ENCODE measurements around the gene LHX8.

DNA sequence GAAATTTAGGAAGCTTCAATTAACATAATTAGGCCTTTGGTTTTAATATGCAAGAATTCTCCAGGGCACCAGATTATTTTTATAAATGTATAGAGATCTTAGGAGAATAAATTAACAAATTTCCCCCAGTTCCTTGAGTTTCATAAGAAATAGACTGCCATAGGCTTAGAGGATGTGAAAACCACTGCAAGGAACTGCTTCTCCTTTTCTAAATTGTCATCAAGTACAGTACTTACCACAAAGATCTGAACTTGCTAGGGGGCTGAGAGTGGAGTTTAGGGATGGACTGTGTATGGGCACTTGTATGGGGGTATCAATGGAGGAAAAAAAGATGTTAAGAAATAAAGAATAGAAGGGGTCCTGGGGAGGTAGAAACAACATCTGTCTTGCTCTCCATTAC is 31.1 kb downstream of the LHX8 start:
- no peak for TF ChIP-seq ARNTL (CRISPR knock-in tag; IDR thresholded peaks at IDR 0.05; ENCODE audit: borderline replicate concordance, low read depth)
- no peak for TF ChIP-seq ZNF565 (CRISPR knock-in tag; conservative IDR thresholded peaks at IDR 0.05; ENCODE audit: low read depth)
- TF ChIP-seq, protein P1, sequence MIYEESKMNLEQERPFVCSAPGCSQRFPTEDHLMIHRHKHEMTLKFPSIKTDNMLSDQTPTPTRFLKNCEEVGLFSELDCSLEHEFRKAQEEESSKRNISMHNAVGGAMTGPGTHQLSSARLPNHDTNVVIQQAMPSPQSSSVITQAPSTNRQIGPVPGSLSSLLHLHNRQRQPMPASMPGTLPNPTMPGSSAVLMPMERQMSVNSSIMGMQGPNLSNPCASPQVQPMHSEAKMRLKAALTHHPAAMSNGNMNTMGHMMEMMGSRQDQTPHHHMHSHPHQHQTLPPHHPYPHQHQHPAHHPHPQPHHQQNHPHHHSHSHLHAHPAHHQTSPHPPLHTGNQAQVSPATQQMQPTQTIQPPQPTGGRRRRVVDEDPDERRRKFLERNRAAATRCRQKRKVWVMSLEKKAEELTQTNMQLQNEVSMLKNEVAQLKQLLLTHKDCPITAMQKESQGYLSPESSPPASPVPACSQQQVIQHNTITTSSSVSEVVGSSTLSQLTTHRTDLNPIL (CRISPR knock-in tag; IDR thresholded peaks at IDR 0.05; ENCODE audit: low read depth): no peak
